Stimulated activated naive CD8-positive, alpha-beta T cell treated with anti-CD3 and anti-CD28 coated beads, Interleukin-15, Interleukin-2, amounts not matched to agents 100 U/mL and 50 U/mL, for 24 hours (primary cell): Measurements from ENCODE around the gene ERRFI1.

Experiments used
- ATAC-seq: fragments of 150-1000 bp; cut with Tn5 transposase; one replicate; pipeline ENCODE4 v1.10.0; 2021
- DNase-seq: peaks from one replicate; pipeline ENCODE4 v3.0.0; 2021

ERRFI1 gene

GRCh38 chr1:8018492-8019228, 7.4 kb downstream of the ERRFI1 start:
- ATAC-seq (no peak), DNase-seq (no peak)

GRCh38 chr1:8017495-8018197, 8.5 kb downstream of the ERRFI1 start:
- DNase-seq = no peak
- no peak for ATAC-seq

- DNase-seq = no peak
- ATAC-seq = no peak
Measured at GRCh38 chr1:8016895-8017241, 9.2 kb downstream of the ERRFI1 start.

GRCh38 chr1:8016210-8016894, 9.8 kb downstream of the ERRFI1 start:
- DNase-seq (no peak), ATAC-seq (no peak)

DNA sequence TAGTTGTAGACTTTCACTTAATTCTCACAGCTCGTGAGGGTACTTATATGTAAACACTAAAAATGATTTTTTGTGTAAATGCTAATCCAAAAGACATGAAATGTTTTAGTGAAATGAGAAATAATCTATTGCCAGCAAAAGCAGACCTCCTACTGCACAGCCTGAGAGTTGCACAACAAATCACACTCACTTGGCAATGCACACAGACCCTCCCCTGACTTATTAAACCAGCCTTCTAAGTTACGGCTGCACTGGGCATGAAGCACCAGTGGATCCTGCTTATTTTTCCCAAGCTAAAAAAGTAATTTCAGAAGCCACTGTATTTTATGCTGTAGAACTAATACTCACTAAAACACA, 10.3 kb downstream of the ERRFI1 start:
- ATAC-seq (no peak), DNase-seq (no peak)

DNA sequence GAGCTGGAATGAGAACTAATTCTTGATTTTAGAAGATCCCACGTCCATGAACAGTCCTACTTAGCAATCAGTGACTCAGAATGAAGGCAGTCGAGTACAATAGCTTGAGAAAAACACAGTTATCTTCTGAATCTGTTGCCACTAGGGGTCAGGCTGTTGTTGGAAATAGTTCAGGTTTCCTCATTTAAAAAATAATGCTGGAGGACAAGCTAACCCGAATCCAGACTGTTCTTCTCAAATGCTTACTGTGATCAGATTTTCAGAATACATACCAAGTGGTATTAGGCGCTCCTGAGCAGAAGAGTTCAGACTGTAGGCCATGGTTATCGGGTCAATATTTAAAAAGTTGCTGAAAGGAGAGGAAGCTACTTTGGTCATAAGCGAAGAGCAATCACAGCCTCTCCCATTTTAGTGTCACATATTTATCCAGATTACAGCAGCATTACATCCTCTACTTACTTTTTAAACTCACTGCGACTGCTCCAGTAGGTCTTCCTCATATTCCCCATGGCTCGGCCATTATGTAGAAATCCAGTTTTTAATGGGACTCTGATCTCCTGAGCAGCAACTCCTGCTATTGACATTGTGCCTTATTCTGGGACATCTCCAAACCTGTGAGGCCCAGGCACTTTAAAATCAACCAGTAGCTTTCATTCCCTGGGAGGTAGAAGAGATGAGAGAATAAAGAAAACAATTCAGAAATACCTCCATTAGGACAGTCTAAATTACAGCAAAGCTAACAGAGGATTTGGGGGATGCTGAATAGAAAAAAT, 10.9 kb downstream of the ERRFI1 start:
- ATAC-seq (peak; percentile 59), DNase-seq (peak; percentile 34)

GRCh38 chr1:8014381-8014988, 11.6 kb downstream of the ERRFI1 start:
- ATAC-seq (no peak), DNase-seq (no peak)

DNA sequence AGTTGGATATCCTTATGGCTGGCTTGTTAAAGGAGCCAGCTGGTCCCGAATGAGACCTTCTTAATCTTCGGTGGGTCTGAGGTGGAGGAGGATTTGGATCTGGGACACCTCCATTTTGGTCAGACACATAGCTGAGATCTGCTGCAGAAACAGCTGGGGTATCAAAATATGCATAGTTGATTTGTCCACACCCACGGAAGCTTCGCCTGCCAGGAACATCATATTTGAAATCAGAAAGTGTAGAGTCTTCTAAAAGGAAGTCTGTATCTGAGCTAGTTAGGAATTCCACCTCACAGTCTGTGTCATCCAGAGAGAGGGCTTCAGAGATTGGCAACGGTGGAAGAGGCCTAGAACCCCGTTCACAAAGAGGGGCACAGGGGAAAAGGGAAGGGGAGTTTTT, 12.3 kb downstream of the ERRFI1 start:
- ATAC-seq = no peak

DNA sequence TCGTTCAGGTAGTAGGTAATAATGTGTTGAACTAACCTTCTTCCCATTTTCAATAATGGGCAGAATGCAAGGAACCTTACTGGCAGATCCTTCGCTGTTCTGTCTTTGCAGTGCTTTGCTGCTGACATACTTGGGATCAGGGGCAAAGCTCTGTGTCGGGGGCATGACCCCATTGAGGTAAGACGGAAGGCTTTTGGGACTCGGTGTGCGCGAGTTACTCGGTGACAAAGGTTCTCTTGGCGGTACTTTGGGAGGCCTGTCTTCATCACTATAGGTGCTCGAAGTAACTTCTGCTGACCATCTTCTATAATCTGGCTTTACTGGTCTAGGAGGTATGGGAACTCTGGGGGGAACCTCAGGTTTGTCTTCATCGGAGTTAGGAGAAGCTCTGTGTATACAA, 12.7 kb downstream of the ERRFI1 start:
- DNase-seq (no peak), ATAC-seq (no peak)

More for the DNA sequence above, 12.3 kb downstream of the ERRFI1 start:
- DNase-seq = no peak

- no peak for ATAC-seq
- DNase-seq = no peak
Measured at GRCh38 chr1:8012955-8013354, 13.2 kb downstream of the ERRFI1 start.

DNA sequence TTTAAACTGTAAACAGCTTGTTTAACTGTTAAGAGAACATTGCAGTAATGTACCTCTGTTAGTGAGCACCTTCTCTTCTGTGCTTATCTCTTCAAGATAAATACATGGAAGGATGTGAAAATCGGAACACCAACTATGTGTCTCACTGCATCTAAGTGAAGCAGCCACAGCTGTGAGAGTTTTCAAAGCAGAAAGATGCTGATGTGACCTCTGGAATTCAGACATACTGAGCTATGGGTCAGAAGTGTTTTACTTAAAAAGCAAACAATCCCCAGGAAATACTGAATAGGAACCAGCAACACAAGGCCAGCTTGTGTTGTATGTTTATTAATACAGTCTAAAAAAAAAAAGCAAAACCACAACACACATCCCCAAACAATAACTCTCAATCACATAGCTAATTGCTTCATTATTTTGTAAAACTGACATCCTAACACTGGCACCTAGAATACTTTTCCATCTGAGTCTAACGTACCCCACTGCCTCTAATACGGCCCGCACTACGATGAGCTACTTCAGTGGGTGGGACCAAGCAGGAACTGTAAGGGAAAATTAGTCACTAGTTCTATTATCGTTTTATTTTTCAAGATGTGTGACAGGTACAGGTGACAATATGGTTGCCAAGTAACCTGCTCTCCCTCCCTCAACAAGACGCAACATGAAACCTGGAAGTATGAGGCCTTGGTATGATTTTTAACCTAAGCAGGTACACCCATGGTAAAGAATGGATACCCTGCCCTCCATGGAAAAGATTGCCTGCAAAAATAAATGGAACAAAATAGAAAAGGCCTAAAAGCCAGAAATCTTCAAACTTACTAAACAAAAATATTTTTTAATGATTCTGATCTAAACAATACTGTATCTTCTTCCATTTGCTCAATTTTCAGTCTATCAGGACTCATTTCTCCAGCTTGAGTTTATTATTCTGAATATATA, 13.9 kb downstream of the ERRFI1 start:
- ATAC-seq = no peak
- DNase-seq = no peak

GRCh38 chr1:8011016-8011415, 15.1 kb downstream of the ERRFI1 start:
- ATAC-seq (no peak), DNase-seq (no peak)

DNA sequence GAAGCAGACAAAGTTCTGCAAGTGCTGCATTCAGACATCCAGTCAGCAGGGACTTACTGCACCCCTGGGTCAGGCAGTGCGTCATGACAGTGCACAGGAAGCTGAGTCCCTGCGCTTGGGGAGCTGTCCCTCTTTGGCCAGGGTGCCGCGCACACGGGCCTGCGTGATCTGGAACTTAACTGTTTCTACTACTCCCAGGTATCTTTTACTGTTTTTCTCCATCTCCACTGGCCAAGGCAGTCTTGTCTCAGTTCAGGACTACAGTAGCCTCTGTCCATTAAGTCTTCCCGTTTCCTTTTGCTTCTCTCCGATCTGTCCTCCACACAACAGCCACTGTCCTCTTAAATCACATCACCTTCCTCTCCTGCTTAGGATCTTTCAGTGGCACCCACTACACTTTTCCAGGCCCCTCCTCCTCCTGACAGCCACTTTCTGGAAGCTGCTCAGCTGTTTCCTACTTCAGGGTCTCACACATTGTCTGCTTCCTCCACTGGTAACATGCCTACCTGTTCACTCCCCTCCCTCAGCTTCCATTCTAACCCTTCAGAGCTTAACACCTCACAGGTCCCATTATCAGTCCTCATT, 15.9 kb downstream of the ERRFI1 start:
- ATAC-seq = no peak
- no peak for DNase-seq

GRCh38 chr1:8009043-8010002, 16.8 kb downstream of the ERRFI1 start:
- ATAC-seq (no peak), DNase-seq (no peak)

DNA sequence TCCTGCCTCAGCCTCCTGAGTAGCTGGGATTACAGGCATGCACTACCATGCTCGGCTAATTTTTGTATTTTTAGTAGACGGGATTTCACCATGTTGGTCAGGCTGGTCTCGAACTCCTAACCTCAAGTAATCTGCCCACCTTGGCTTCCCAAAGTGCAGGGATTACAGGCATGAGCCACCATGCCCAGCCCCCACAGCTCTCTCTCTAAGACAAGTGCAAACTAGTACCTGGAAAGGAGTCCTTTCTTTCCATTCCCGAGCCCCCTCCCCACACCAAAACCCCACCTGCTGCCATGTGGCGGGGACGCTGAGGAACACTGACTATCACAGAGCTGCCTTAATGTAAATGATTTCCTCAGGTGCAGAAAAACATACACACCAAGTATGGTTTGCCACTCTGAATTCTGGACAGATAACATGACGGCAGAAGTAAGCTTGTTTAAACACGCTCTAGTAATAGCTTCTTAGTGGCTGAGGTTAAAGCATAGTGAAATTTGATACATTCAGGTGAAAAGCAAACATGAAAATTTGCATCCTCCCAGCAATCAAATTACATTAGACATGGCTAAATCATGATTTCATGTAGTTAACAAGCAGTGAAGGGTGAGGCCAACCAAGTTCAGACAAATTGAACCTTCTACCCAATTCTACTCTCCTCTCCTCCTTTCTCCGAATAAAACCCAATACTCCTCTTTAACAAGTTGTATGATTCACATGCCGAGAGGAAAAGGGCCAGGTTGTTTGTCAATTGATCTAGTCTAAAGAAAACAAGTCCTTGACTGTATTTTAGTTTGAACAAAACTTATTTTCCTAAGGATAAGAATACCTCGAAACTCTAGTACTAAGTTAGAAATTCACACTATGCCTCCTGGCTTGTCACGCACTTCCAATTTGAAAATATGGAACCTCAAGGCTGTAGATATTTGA, 19.8 kb downstream of the ERRFI1 start:
- DNase-seq (no peak), ATAC-seq (no peak)

DNA sequence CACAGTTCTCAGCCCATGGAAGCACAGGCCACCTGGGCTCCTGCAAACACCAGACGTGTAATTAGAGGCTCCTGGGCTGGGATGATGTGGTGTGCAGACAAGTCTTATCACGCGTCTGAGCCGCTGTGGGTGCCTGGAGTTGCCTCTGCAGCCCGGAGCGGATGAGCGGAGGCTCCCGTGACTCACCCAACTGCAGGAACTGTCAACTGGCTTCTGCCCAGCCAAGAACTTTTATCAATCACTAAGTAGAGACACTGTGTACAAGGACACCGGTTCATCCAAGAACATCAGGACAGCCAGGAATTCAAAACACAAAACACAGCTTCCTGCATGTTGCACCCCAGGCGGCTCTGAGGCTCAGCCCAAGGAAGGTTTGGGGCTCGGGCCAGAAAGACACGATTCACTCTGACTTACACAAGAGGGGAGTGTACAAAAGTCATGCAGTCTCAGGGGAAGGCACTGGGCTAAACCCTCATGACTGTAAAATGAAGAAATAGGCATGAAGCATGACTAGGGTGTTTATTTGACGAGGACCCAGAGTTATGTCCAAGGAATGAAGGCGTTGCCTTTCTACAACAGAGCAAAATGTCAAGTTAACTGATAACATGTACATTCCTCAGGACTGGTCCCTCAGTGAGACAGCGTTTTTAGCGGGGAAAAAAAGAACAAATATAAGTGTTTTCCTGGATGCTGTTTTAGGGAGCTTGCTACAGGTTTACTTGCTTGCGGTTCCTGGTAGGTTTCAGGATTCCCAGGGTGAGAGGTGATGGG, 21.1 kb downstream of the ERRFI1 start:
- ATAC-seq = no peak
- DNase-seq = no peak

DNA sequence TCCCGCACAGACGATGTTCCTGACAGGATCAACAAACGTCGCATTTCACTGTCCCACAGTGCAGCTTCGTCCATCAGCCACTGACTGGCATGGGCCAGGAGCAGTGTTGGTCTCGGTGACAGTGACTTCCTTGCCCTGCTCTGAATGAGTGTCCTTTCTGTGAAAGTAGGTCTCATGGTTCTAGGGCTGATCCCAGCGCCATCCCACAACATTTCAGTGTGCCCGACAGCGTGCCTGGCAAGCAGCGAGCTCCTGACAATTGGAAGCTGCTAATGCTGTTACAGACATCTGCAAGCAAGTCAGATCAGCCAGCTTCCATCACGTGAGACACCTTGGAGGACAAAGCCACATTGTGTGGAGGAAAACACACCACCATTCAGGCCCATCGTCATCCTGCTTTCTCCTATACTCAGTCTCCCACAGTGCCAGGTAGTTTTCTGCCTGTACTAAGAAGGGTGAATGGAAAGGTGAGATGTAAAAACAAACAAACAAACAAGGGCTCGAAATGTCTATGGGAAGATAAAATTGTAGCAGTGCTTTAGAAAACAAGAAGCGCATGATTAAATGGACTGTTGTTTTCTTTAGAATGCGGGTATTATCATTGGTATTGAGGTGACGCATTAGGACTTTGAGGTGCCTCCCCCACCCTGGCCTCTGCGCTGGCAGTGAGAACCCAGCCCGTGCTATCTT, 21.9 kb downstream of the ERRFI1 start:
- DNase-seq (no peak), ATAC-seq (no peak)
